GM10847 (cell line): ENCODE results near the gene ARPC5L.

Experiments used
- POLR2A ChIP-seq: IDR thresholded peaks from 2 replicates; pipeline ENCODE4 v1.6.1; 2011; ENCODE audit not compliant: insufficient read length; ENCODE audit errors: extremely low read depth

The ARPC5L gene

DNA sequence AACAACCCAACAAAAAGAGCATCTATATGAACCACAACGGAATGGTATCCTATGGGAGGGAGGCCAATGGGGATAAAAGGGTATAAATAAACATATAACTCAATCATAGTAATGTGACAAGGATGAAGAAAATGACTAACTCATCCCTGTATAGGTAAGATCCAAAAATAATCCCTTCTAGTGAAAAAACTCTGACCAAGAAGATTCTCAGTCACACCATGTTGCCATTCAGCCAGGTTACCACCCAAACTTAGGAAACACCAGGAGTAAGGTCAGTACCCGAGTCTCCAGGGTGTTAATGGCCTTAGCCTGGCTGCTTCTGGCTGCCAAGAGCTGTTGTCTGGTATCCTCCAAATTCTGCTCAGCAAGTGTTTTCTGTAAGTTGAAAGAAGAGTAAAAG, 46.2 kb downstream of the ARPC5L start:
- no peak for TF ChIP-seq POLR2A

DNA sequence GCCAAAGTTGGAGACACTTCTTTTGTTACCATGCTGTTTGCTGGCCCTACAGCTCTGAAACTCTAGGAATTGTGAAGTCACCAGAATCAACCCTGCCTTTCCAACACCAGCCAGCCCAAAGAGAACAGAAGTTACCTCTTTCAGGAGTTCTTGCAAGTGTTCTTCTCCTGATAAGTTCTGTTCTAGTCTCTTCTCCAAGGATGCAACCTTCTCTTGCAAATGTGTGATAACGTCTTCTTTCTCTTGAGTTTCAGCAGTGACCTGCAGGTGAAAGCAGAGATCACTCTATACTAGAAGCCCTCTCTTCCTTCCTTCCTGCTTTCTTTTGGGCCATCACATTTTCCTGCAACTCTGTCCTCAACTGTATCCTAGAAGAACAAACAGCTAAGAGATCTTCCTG, 49.8 kb downstream of the ARPC5L start:
- no peak for TF ChIP-seq POLR2A

DNA sequence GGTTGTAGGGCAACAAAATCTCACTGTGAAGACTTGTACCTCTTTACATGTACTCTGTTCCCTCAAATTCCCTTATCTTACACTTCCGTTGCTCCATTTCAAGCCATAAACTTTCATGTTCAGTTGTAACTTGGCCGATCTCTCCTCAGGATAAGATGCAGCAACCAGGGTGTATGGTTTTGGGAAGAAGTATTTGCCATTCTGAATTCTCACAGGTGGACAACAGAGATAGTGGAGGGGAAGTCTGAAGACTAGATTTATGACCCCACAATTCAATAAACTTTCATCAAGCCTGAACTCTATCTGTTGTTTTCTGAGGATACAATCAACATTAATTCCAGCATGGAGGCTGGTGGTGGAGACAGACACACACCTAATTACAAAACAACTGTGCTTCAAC, 51.4 kb downstream of the ARPC5L start:
- no peak for TF ChIP-seq POLR2A

DNA sequence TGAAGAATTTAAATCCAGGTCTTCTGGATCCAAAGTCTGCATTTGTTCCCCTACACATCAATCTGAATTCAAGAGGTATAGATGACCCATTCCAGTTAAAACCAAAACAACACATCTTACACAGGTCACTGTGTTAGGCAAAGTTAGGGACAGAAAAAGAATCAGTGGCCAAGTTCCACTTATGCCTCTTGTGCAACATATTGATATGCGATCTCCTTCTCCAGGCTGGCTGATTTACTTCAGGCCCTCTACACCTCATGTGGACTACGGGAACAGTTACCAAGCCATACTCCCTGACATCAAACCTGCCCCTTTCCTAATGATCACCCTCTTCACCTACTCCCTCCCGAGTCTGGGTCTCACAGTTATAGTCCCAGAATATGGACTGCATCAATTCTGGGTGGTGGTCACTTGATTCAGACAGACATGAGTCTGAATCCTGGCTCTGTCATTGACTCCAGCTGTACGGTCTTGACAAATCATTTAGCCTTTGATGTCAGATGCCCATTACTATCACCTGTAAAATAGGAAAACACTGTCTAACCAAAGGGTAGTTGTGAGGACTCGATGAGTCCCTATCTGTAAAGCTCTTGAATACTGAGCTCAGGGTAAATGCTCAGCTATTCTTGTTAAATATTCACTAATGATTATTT, 52.9 kb downstream of the ARPC5L start:
- no peak for TF ChIP-seq POLR2A
